GM12878 (cell line): ENCODE results near the gene AFAP1. TPM values are rescaled to one million over a fixed set of nuclear protein-coding genes. Genes with fewer than 3 reads are reported as not detected.
A peak's percentile ranks its signal among the peaks of the same experiment; 100 is the strongest.

ENCODE experiments used
- ATAC-seq: fragments of 200-7000 bp; cut with Tn5 transposase; 3 replicates; pipeline ENCODE4 v1.9.1; 2020; ENCODE audit warnings: mild to moderate bottlenecking, moderate library complexity
- BruUV-seq: library from RNA; stranded (reverse); fragments of 400-500 nt; replicated peaks from 2 replicates; lab custom pipeline; 2021; lab: Mats Ljungman, UMichigan
- CTCF ChIA-PET: fragments of 300-600 bp; sonication (Branson Sonifier 250); formaldehyde crosslinking; extraction: SDS; loops from one replicate; lab custom pipeline; 2021; ENCODE audit warnings: inconsistent platforms; lab: Yijun Ruan, JAX
- POLR2A ChIA-PET: fragments of 350-600 bp; formaldehyde crosslinking; extraction: SDS; loops from one replicate; lab custom pipeline; 2021; ENCODE audit warnings: inconsistent platforms; lab: Charles Lee
- RAD21 ChIA-PET: fragments of 300-600 bp; sonication (Branson Sonifier 250); formaldehyde crosslinking; loops from one replicate; lab custom pipeline; 2023; ENCODE audit warnings: antibody characterized with exemption; ENCODE audit not compliant: unreplicated experiment; lab: Charles Lee
- SMC1A ChIA-PET: fragments of 300-600 bp; sonication (Branson Sonifier 250); formaldehyde crosslinking; loops from one replicate; lab custom pipeline; 2023; ENCODE audit not compliant: unreplicated experiment, uncharacterized antibody; lab: Charles Lee
- DNase-seq: peaks from one replicate; pipeline ENCODE4 v3.0.0-alpha.2; 2011; ENCODE audit warnings: low read depth, low spot score
- FAIRE-seq: peaks from 3 replicates; lab custom pipeline; 2011; peaks lifted over from hg19 to GRCh38; lab: Jason Lieb, UNC
- H2AFZ ChIP-seq: 2 replicates; pipeline ENCODE4 v1.6.0; 2011; ENCODE audit warnings: low read depth, low read length, control low read depth; ENCODE audit not compliant: control insufficient read depth
- H3K27ac ChIP-seq: 2 replicates; pipeline ENCODE4 v1.5.1; 2011; ENCODE audit warnings: control low read depth; ENCODE audit not compliant: control insufficient read depth, insufficient read depth
- H3K27me3 ChIP-seq, 2 experiments: replicated peaks in 1 of 2; 2 replicates each; pipeline versions ENCODE4 v1.6.0 to v1.6.1; 2011; ENCODE audit warnings: low read length in 1 of 2; ENCODE audit not compliant: control insufficient read depth in 2 of 2, insufficient read depth in 2 of 2
- H3K36me3 ChIP-seq, 2 experiments: 2 replicates each; pipeline ENCODE4 v1.5.1; 2011; ENCODE audit warnings: low read length in 1 of 2; ENCODE audit not compliant: control insufficient read depth in 2 of 2, insufficient read depth in 2 of 2
- H3K4me1 ChIP-seq: 2 replicates; pipeline ENCODE4 v1.6.1; 2011; ENCODE audit warnings: mild to moderate bottlenecking, low read length, moderate library complexity, mixed read lengths; ENCODE audit not compliant: control insufficient read depth, insufficient read depth
- H3K4me2 ChIP-seq: 2 replicates; pipeline ENCODE4 v1.6.0; 2011; ENCODE audit warnings: control low read depth; ENCODE audit not compliant: control insufficient read depth, insufficient read depth
- H3K4me3 ChIP-seq: fragments of 200-600 bp; sonication (generic); 2 replicates; pipeline ENCODE4 v1.5.1; 2016
- H3K79me2 ChIP-seq: 2 replicates; pipeline ENCODE4 v1.6.0; 2011; ENCODE audit warnings: low read length; ENCODE audit not compliant: control insufficient read depth, insufficient read depth
- H3K9ac ChIP-seq: 2 replicates; pipeline ENCODE4 v1.8.0; 2011; ENCODE audit warnings: low read length, control low read depth, mixed read lengths; ENCODE audit not compliant: control insufficient read depth, insufficient read depth
- H3K9me3 ChIP-seq: replicated peaks from 3 replicates; pipeline ENCODE4 v1.5.1; 2011; ENCODE audit warnings: mild to moderate bottlenecking, low read length; ENCODE audit not compliant: control insufficient read depth, insufficient read depth
- H4K20me1 ChIP-seq: 2 replicates; pipeline ENCODE4 v1.6.0; 2011; ENCODE audit not compliant: control insufficient read depth, insufficient read depth
- BRCA1 ChIP-seq: IDR thresholded peaks from 2 replicates; pipeline ENCODE4 v1.6.1; 2011; ENCODE audit warnings: low read depth, low read length, improper control_type of control experiment
- YY1 ChIP-seq: IDR thresholded peaks from 2 replicates; pipeline ENCODE4 v1.6.1; 2011; ENCODE audit warnings: low read depth, mild to moderate bottlenecking, low read length
- ZBTB40 ChIP-seq: fragments of 450-650 bp; IDR thresholded peaks from 2 replicates; pipeline ENCODE4 v1.6.1; 2016; ENCODE audit warnings: mild to moderate bottlenecking, moderate library complexity, borderline replicate concordance
- ZNF274 ChIP-seq: IDR thresholded peaks from one replicate; pipeline ENCODE4 v1.8.0; 2011; ENCODE audit not compliant: insufficient read length, insufficient read depth
- ZNF384 ChIP-seq: IDR thresholded peaks from 2 replicates; pipeline ENCODE4 v1.6.1; 2012; ENCODE audit warnings: low read depth, mild to moderate bottlenecking, low read length, improper control_type of control experiment, borderline replicate concordance
- WGBS: methylation state at CpG from one replicate; pipeline ENCODE4 v1.1.6; 2016; ENCODE audit warnings: low lambda C conversion rate; ENCODE audit not compliant: insufficient replicate concordance, insufficient coverage; ENCODE audit errors: missing lambda C conversion rate; 5-methylcytosine and 5-hydroxymethylcytosine counted together
- in situ Hi-C: fragments of 300-500 bp; cut with MboI; formaldehyde crosslinking; loops from 9 replicates; pipeline ENCODE4 v1.14.3; 2018; ENCODE audit warnings: mixed read lengths
- intact Hi-C: fragments of 100-400 bp; cut with micrococcal nuclease; formaldehyde crosslinking; loops from one replicate; pipeline ENCODE4 v1.14.2; 2022; ENCODE audit not compliant: unreplicated experiment
- polyA plus RNA-seq, 11 experiments: library from polyadenylated mRNA; depleted of rRNA in 4 of 11; unstranded in 6 of 11; stranded (reverse) in 5 of 11; fragments of >200 nt; fragmentation: Nextera tagmentation in 4 of 11; fragmentation: Illumina TruSeq in 1 of 11; extraction: Ambion mirVana in 4 of 11; extraction: Trizol in 1 of 11; gene quantifications; 1 replicate in 1 of 11; 2 replicates in 10 of 11; pipeline versions ENCODE4 v1.2.1 to v1.2.3, GENCODE V29; 2011 to 2016; ENCODE audit warnings: inconsistent platforms in 2 of 11, missing spikeins in 2 of 11, low read depth in 1 of 11
- total RNA-seq, 4 experiments: library from RNA; depleted of rRNA in 3 of 4; stranded (reverse); fragments of >200 nt in 3 of 4; fragmentation: Illumina TruSeq in 1 of 4; extraction: Trizol in 1 of 4; gene quantifications; 2 replicates each; pipeline versions ENCODE4 v1.2.1 to v1.2.3, GENCODE V29; 2013 to 2021

AFAP1 gene
- total and polyA plus RNA-seq, 10 of the 15 experiments (the other 5 are each of a cell fraction or from before 2014, with no cell fraction given), result 0.02 to 0.23 (median 0.09) TPM; not detected in 1

GRCh38 chr4:7714738-7715137, 224.9 kb downstream of the AFAP1 start (continued):
- no peak for TF ChIP-seq ZBTB40
- TF ChIP-seq BRCA1, result no peak
- TF ChIP-seq, all 136 proteins: peak for 0

- no peaks in the 10 kb centered on the region for H3K36me3 ChIP-seq
- H3K9me3 ChIP-seq, result no peaks in the 10 kb centered on the region
- ChIA-PET POLR2A (no interaction called here), RAD21 (no interaction called here), SMC1A (no interaction called here), CTCF (no interaction called here)
- intact Hi-C loops, result loop anchor here (10.0 kb wide), 1 partner anchor 529 kb away; no protein-coding TSS in a partner anchor
- H3K27me3 ChIP-seq, result peaks cover 0 to 3% of the 10 kb centered on the region in 2 experiments; a peak in 2 of 4 replicates
- no peak for DNase-seq
- FAIRE-seq, result no peak
- H4K20me1 ChIP-seq, result no peaks in the 10 kb centered on the region
- no TSS peak for BruUV-seq
- H2AFZ ChIP-seq, result no peak overlapping the region
- no peaks in the 10 kb centered on the region for H3K79me2 ChIP-seq
- H3K4me2 ChIP-seq, result no peak overlapping the region
- ATAC-seq, result no peak
- no peak for TF ChIP-seq ZNF384
- no peak for TF ChIP-seq ZBTB40
- TF ChIP-seq ZNF274, result no peak
- 0 out of 2 replicates have a peak, but pooled peaks have one; percentile 38 for TF ChIP-seq YY1
- H3K4me3 ChIP-seq, result no peak overlapping the region
- WGBS, result 73% methylated on average over 20 of the region's 20 CpGs
- no peak overlapping the region for H3K27ac ChIP-seq
- H3K9ac ChIP-seq, result no peak overlapping the region
- in situ Hi-C loops, result loop anchor here (10.0 kb wide), 1 partner anchor 519 kb away; the partner anchor contains the start of gene SORCS2
- no peaks in the 10 kb centered on the region for H3K4me1 ChIP-seq
Observed at GRCh38 chr4:7714176-7714575, 225.5 kb downstream of the AFAP1 start.
